ENCODE measurements around the gene SBF1. TPM values are rescaled to one million over a fixed set of nuclear protein-coding genes. Genes with fewer than 3 reads are reported as not detected.

SBF1 gene
- total and polyA plus RNA-seq, 2 of the 13 experiments (the other 11 are each of a cell fraction or from before 2014, with no cell fraction given): 31.7 to 40.9 TPM

- TF ChIP-seq, protein P1, sequence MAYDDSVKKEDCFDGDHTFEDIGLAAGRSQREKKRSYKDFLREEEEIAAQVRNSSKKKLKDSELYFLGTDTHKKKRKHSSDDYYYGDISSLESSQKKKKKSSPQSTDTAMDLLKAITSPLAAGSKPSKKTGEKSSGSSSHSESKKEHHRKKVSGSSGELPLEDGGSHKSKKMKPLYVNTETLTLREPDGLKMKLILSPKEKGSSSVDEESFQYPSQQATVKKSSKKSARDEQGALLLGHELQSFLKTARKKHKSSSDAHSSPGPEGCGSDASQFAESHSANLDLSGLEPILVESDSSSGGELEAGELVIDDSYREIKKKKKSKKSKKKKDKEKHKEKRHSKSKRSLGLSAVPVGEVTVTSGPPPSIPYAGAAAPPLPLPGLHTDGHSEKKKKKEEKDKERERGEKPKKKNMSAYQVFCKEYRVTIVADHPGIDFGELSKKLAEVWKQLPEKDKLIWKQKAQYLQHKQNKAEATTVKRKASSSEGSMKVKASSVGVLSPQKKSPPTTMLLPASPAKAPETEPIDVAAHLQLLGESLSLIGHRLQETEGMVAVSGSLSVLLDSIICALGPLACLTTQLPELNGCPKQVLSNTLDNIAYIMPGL (CRISPR knock-in tag; IDR thresholded peaks at IDR 0.05; ENCODE audit: borderline replicate concordance in 1 of 2, low read depth in 1 of 2): no peak
- TF ChIP-seq ZNF34 (CRISPR knock-in tag; IDR thresholded peaks at IDR 0.05; ENCODE audit: borderline replicate concordance) (no peak), RFX1 (IDR thresholded peaks at IDR 0.05) (no peak), ZNF362 (CRISPR knock-in tag; IDR thresholded peaks at IDR 0.05; ENCODE audit: borderline replicate concordance) (no peak), KLF12 (CRISPR knock-in tag; IDR thresholded peaks at IDR 0.05; ENCODE audit: borderline replicate concordance) (no peak), PLSCR1 (CRISPR knock-in tag; IDR thresholded peaks at IDR 0.05; ENCODE audit: borderline replicate concordance) (no peak), ZNF256 (CRISPR knock-in tag; conservative IDR thresholded peaks at IDR 0.05) (no peak)
- TF ChIP-seq, protein P2, sequence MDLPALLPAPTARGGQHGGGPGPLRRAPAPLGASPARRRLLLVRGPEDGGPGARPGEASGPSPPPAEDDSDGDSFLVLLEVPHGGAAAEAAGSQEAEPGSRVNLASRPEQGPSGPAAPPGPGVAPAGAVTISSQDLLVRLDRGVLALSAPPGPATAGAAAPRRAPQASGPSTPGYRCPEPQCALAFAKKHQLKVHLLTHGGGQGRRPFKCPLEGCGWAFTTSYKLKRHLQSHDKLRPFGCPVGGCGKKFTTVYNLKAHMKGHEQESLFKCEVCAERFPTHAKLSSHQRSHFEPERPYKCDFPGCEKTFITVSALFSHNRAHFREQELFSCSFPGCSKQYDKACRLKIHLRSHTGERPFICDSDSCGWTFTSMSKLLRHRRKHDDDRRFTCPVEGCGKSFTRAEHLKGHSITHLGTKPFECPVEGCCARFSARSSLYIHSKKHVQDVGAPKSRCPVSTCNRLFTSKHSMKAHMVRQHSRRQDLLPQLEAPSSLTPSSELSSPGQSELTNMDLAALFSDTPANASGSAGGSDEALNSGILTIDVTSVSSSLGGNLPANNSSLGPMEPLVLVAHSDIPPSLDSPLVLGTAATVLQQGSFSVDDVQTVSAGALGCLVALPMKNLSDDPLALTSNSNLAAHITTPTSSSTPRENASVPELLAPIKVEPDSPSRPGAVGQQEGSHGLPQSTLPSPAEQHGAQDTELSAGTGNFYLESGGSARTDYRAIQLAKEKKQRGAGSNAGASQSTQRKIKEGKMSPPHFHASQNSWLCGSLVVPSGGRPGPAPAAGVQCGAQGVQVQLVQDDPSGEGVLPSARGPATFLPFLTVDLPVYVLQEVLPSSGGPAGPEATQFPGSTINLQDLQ (CRISPR knock-in tag; IDR thresholded peaks at IDR 0.05): no peak
- TF ChIP-seq, protein P3, sequence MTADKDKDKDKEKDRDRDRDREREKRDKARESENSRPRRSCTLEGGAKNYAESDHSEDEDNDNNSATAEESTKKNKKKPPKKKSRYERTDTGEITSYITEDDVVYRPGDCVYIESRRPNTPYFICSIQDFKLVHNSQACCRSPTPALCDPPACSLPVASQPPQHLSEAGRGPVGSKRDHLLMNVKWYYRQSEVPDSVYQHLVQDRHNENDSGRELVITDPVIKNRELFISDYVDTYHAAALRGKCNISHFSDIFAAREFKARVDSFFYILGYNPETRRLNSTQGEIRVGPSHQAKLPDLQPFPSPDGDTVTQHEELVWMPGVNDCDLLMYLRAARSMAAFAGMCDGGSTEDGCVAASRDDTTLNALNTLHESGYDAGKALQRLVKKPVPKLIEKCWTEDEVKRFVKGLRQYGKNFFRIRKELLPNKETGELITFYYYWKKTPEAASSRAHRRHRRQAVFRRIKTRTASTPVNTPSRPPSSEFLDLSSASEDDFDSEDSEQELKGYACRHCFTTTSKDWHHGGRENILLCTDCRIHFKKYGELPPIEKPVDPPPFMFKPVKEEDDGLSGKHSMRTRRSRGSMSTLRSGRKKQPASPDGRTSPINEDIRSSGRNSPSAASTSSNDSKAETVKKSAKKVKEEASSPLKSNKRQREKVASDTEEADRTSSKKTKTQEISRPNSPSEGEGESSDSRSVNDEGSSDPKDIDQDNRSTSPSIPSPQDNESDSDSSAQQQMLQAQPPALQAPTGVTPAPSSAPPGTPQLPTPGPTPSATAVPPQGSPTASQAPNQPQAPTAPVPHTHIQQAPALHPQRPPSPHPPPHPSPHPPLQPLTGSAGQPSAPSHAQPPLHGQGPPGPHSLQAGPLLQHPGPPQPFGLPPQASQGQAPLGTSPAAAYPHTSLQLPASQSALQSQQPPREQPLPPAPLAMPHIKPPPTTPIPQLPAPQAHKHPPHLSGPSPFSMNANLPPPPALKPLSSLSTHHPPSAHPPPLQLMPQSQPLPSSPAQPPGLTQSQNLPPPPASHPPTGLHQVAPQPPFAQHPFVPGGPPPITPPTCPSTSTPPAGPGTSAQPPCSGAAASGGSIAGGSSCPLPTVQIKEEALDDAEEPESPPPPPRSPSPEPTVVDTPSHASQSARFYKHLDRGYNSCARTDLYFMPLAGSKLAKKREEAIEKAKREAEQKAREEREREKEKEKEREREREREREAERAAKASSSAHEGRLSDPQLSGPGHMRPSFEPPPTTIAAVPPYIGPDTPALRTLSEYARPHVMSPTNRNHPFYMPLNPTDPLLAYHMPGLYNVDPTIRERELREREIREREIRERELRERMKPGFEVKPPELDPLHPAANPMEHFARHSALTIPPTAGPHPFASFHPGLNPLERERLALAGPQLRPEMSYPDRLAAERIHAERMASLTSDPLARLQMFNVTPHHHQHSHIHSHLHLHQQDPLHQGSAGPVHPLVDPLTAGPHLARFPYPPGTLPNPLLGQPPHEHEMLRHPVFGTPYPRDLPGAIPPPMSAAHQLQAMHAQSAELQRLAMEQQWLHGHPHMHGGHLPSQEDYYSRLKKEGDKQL (CRISPR knock-in tag; IDR thresholded peaks at IDR 0.05; ENCODE audit: low read depth): no peak
- TF ChIP-seq, protein P4, sequence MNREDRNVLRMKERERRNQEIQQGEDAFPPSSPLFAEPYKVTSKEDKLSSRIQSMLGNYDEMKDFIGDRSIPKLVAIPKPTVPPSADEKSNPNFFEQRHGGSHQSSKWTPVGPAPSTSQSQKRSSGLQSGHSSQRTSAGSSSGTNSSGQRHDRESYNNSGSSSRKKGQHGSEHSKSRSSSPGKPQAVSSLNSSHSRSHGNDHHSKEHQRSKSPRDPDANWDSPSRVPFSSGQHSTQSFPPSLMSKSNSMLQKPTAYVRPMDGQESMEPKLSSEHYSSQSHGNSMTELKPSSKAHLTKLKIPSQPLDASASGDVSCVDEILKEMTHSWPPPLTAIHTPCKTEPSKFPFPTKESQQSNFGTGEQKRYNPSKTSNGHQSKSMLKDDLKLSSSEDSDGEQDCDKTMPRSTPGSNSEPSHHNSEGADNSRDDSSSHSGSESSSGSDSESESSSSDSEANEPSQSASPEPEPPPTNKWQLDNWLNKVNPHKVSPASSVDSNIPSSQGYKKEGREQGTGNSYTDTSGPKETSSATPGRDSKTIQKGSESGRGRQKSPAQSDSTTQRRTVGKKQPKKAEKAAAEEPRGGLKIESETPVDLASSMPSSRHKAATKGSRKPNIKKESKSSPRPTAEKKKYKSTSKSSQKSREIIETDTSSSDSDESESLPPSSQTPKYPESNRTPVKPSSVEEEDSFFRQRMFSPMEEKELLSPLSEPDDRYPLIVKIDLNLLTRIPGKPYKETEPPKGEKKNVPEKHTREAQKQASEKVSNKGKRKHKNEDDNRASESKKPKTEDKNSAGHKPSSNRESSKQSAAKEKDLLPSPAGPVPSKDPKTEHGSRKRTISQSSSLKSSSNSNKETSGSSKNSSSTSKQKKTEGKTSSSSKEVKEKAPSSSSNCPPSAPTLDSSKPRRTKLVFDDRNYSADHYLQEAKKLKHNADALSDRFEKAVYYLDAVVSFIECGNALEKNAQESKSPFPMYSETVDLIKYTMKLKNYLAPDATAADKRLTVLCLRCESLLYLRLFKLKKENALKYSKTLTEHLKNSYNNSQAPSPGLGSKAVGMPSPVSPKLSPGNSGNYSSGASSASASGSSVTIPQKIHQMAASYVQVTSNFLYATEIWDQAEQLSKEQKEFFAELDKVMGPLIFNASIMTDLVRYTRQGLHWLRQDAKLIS (CRISPR knock-in tag; IDR thresholded peaks at IDR 0.05): no peak
These were observed 30.5 kb upstream of the SBF1 start (continued) for GRCh38 chr22:50505276-50505775.

Measured in HepG2 (cell line).